ENCODE results near the gene ARF6. TPM values are rescaled to one million over a fixed set of nuclear protein-coding genes. Genes with fewer than 3 reads are reported as not detected.

ARF6 gene
- total RNA-seq, 1 experiment from 2014 or later: 49.2 TPM

DNA sequence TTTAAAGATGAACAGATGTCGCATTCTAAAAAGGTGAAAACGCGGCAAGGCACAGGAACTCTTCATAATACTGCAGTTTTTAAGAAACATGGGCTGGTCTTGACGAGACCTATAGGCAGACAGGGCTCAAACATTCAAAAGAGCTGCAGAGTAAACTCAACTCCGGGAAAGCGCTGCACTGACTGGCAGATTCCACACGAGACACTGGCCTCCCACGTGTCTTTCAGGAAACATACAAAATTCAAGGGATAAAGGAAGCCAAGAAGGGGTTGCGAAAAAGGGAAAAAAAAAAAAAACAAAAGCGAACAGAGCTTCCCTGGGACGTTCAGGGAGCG is 614 bp upstream of the ARF6 start:
- Histone ChIP-seq H2BK12ac (ENCODE audit: insufficient read length, low read depth, low read length) (no peak overlapping the region), H3K9ac (ENCODE audit: extremely low read depth, insufficient read length, low read length) (peak overlapping the region; percentile 76), H3K18ac (ENCODE audit: insufficient read length, low read depth, low read length) (peak overlapping the region; percentile 88), H3K23ac (ENCODE audit: insufficient read length, low read depth, low read length) (no peak overlapping the region), H3K56ac (ENCODE audit: insufficient read length, low read depth, low read length) (no peak overlapping the region), H3K23me2 (ENCODE audit: insufficient read length, low read depth, low read length, poor library complexity, severe bottlenecking) (peaks cover 9% of the 10 kb centered on the region), H3K4me2 (ENCODE audit: insufficient read depth, insufficient read length, low read length) (peak overlapping the region; percentile 73), H3K4me1 (ENCODE audit: insufficient read depth, low read length) (no peaks in the 10 kb centered on the region), H3K9me3 (ENCODE audit: control insufficient read depth, low read depth, low read length) (no peaks in the 10 kb centered on the region), H3K27ac (ENCODE audit: insufficient read length, low read depth, low read length) (peak overlapping the region; percentile 37), H3T11ph (ENCODE audit: low read length) (no peak overlapping the region), H3K79me2 (ENCODE audit: insufficient read depth, low read length) (peaks cover 20% of the 10 kb centered on the region; the same call in 1 of the 2 replicates), H2BK5ac (ENCODE audit: insufficient read length, low read length) (no peak overlapping the region), H4K91ac (ENCODE audit: insufficient read length, low read depth, low read length) (no peak overlapping the region), H2AK5ac (ENCODE audit: insufficient read length, low read length) (no peak overlapping the region), H4K5ac (ENCODE audit: insufficient read length, low read depth, low read length) (no peak overlapping the region), H3K27me3 (ENCODE audit: insufficient read depth, low read length) (no peaks in the 10 kb centered on the region), H4K8ac (replicated peaks; ENCODE audit: insufficient read length, low read depth, low read length) (no peak overlapping the region), H2BK120ac (ENCODE audit: low read depth, low read length, poor library complexity, severe bottlenecking) (peak overlapping the region; percentile 89), H3K14ac (ENCODE audit: insufficient read depth, low read length) (peak overlapping the region; percentile 97), H2BK15ac (ENCODE audit: low read depth, low read length) (no peak overlapping the region), H3K79me1 (ENCODE audit: insufficient read depth, low read depth, low read length, poor library complexity, severe bottlenecking) (no peaks in the 10 kb centered on the region), H2AFZ (ENCODE audit: low read length) (no peak overlapping the region), H2BK20ac (ENCODE audit: low read depth, low read length, poor library complexity, severe bottlenecking) (no peak overlapping the region), H3K4ac (ENCODE audit: low read depth, low read length) (no peak overlapping the region), H4K20me1 (ENCODE audit: control insufficient read depth, insufficient read depth, insufficient read length) (no peaks in the 10 kb centered on the region)
- peak overlapping the region; percentile 92 to 94 for H3K4me3 Mint-ChIP-seq
- H3K4me1 Mint-ChIP-seq: peaks cover 33 to 34% of the 10 kb centered on the region in 2 experiments
- H3K27ac Mint-ChIP-seq: peak overlapping the region; percentile 99
- no peaks in the 10 kb centered on the region for H3K27me3 Mint-ChIP-seq (ENCODE audit: low read depth)
- no CpG with 5 or more reads among the region's 12 CpGs for WGBS (ENCODE audit: extremely low coverage, insufficient read length, low lambda C conversion rate)
- DNase-seq: no peak
- TF ChIP-seq, protein P1, sequence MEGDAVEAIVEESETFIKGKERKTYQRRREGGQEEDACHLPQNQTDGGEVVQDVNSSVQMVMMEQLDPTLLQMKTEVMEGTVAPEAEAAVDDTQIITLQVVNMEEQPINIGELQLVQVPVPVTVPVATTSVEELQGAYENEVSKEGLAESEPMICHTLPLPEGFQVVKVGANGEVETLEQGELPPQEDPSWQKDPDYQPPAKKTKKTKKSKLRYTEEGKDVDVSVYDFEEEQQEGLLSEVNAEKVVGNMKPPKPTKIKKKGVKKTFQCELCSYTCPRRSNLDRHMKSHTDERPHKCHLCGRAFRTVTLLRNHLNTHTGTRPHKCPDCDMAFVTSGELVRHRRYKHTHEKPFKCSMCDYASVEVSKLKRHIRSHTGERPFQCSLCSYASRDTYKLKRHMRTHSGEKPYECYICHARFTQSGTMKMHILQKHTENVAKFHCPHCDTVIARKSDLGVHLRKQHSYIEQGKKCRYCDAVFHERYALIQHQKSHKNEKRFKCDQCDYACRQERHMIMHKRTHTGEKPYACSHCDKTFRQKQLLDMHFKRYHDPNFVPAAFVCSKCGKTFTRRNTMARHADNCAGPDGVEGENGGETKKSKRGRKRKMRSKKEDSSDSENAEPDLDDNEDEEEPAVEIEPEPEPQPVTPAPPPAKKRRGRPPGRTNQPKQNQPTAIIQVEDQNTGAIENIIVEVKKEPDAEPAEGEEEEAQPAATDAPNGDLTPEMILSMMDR (conservative IDR thresholded peaks at IDR 0.05): no peak
- peaks cover 18 to 27% (median 21%) of the 10 kb centered on the region in 3 experiments for H3K36me3 Mint-ChIP-seq (ENCODE audit: insufficient read depth in 1 of 3, low read depth in 3 of 3)
- H3K9me3 Mint-ChIP-seq: peaks cover 0 to 2% of the 10 kb centered on the region in 2 experiments; a peak in 2 of 5 replicates
